Measurements from ENCODE around the gene BIRC2.

DNA sequence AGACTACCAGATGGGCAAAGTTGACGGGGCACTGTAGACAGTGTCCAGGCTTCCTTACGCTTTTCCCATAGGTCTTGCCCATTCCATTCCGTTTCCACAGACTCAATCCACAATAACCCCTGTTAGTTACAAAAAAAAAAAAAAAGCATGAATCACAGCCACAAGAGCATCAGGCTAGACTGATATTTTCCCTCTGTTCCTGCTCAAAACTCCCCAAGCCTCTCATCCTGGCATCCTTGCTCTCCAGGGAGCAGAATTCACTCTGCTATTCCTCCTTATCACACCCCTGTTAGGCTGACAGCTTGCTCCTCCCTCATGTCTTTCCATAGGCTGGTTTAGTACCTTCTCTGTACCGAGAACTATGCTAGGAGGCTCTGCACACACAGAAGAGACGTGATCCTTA is 63.4 kb downstream of the BIRC2 start:
- TF ChIP-seq POLR2A (IDR thresholded peaks at IDR 0.05; ENCODE audit: low read depth, low read length) (no peak), NFE2L2 (IDR thresholded peaks at IDR 0.05; ENCODE audit: low read depth, low read length) (no peak), CTCF (conservative IDR thresholded peaks at IDR 0.05; ENCODE audit: low read depth, low read length) (no peak), FOS (IDR thresholded peaks at IDR 0.05; ENCODE audit: low read depth, low read length) (no peak)
- TF ChIP-seq, protein P1, sequence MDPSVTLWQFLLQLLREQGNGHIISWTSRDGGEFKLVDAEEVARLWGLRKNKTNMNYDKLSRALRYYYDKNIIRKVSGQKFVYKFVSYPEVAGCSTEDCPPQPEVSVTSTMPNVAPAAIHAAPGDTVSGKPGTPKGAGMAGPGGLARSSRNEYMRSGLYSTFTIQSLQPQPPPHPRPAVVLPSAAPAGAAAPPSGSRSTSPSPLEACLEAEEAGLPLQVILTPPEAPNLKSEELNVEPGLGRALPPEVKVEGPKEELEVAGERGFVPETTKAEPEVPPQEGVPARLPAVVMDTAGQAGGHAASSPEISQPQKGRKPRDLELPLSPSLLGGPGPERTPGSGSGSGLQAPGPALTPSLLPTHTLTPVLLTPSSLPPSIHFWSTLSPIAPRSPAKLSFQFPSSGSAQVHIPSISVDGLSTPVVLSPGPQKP (IDR thresholded peaks at IDR 0.05; ENCODE audit: borderline replicate concordance, low read depth, low read length), result no peak
